GM12873 (cell line): Measurements from ENCODE around the gene TICAM2.

Source experiments
- TF ChIP-seq, protein P1 (sequence below): IDR thresholded peaks from 2 replicates; pipeline ENCODE4 v1.5.1; 2012; ENCODE audit warnings: low read depth, mild to moderate bottlenecking, moderate library complexity, low read length, control low read depth; ENCODE audit not compliant: insufficient read depth; ENCODE audit errors: missing control alignments

Gene TICAM2

DNA sequence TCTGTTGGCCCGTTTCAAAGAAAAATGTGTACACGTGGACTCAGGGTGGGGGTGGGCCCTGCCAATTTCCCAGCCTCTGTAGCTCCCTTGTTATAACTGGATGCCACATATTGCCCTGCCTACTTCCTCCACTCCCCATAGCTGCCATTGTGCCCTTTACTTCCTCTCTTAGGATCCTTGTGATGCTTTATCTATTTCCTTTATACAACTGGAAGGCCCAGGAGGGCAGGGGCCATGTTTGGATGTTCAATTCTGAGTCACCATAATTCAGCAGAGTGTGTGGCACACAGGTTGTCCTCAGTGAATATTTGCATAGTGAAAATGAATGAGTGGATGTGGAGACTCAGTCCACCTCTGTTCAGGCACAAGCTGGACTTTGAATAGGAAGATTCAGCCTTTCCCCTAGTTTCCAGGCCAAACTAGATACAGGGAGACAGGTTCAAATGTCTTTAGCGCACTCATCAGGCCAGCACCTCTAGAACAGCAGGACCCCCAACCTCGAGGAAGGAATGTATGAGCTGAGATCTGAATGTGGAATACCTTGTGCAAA, 47.1 kb downstream of the TICAM2 start:
- TF ChIP-seq, protein P1, sequence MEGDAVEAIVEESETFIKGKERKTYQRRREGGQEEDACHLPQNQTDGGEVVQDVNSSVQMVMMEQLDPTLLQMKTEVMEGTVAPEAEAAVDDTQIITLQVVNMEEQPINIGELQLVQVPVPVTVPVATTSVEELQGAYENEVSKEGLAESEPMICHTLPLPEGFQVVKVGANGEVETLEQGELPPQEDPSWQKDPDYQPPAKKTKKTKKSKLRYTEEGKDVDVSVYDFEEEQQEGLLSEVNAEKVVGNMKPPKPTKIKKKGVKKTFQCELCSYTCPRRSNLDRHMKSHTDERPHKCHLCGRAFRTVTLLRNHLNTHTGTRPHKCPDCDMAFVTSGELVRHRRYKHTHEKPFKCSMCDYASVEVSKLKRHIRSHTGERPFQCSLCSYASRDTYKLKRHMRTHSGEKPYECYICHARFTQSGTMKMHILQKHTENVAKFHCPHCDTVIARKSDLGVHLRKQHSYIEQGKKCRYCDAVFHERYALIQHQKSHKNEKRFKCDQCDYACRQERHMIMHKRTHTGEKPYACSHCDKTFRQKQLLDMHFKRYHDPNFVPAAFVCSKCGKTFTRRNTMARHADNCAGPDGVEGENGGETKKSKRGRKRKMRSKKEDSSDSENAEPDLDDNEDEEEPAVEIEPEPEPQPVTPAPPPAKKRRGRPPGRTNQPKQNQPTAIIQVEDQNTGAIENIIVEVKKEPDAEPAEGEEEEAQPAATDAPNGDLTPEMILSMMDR, result no peak

DNA sequence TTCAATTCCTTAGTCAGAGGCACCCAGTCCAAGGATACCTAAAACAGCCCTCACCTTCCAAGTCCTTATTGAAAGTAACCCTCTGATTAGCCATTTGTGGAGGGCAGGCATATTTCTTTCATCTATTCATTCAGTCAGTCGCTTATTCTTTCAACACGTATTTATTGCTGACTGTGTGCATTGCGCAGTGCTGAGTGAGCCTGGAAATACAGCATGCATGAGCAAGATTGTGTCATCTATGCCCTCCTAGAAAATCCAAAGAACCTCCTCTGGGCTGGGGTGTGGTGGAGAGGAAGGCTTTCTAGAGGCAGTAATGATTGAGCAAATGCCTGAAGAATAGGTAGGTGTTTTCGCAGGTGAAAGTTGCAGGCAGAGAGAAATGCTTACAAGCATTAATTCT, 49.2 kb downstream of the TICAM2 start:
- TF ChIP-seq, protein P1, result no peak

DNA sequence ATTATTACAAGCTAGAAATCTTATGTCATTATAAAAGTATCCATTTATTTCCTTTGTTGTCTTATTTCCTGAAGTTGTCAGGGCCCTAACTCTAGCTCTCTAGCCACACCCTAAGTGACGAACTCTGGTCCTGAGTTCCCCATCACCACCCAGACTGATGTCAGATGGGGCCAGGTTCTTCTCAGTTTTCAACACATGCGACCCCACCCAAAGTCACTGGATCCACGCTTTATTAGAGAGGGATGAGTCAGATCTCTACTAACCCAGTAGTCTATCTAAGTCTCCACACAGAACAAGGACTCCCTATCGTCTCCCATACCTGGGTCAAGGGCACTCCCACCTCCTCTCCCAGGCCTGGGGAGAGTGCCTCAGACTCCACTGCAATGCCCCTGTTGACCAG, 50.9 kb downstream of the TICAM2 start:
- TF ChIP-seq, protein P1, result no peak

DNA sequence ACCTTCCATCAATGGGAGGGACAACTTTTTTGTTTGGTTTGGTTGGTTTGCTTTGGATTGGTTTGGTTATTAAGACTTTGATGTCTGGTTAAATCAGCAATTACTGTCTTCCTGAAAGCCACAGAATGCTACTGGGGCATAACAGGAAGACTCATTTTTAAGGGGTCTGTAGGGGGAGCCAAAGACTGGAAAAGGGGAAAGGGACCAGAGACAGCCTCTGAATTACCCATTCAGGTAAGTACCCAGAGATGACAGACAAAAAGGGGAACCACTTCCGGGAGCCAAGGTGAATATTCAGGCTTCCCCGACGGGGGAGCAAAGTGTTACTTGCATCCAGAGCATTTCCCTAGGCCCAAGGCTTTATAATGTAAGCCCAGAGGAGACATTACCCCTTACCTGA, 53.1 kb downstream of the TICAM2 start:
- TF ChIP-seq, protein P1, result peak; percentile 50

DNA sequence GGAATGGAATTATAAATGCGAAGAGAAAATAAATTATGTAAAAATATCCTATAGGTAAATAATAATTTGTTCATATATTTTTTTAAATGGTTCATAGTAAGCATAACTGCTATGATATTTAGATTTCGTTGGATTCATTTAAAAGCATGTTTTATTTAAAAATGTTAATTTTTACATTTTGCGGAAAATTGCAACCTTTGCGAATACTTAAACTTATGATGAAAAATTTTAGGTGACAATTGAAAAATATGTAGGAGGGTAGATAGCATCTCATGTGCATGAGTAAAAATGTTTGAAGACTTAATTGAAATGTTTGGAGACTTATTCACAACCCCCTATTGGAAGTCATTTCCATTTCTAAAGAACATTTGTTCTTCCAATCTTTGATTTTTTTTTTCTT, 53.6 kb downstream of the TICAM2 start:
- TF ChIP-seq, protein P1, result no peak

DNA sequence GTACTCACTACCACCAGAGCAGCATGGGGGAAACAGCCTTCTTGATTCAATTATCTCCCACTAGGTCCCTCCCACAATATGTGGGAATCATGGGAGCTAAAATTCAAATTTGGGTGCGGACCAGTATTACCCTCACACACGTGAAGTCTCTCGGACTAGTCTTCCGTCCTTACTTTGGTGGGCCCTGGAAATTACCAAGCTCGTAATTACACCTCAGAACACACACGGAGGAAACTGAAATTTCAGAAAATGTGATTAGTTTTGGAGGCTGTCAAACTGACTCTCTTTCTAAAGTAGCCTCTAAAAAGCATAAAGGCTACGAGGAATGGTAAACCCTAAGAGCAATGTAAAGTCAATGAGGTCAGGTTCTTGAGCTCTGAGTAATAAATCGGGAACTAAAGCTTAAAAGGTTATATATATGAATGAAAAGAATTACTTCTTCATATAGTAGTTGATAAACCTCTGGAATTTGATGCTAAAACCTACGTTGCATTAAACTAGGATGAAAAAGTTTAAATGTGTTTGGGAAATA, 56.9 kb downstream of the TICAM2 start:
- TF ChIP-seq, protein P1, result no peak

DNA sequence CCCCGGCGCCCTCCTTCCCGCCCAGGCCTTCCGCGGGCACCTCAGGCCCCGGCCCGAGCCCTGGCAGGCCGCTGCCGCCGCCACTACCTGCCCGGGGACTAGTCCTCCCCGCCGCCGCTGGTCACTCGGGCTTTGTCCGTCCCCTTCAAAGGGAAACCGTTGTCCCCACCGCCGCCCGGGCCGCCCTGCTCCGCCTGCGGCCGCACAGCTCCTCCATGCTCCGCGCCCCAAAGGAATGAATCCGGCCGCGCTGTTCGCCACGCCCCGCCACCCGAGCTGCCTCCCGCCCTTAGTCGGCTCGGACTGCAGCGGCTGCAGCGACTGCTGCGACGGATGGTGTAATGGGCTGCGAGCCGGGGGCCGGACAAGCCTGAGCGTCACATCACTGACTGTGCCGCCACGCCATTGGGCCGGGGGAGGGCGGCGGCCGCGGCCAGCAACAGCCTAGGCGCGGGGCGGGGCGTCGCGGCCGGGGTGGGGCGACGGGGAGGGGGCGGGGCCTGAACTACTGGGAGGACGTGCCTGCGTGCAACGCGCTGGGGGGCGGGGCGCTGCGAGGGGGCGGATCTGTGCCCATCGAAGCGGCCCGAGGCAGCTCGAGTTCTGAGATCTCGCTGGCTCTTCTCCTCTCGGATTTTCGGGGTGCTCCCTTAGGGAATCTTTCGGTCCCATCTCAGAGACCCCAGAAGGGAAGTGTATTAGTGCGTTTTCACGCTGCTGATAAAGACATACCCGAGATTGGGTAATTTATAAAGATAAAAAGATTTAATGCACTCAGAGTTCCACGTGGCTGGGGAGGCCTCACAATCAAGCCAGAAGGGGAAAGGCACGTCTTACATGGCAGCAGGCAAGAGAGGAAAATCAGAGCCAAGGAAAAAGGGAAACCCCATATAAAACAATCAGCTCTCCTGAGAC, 57.6 kb downstream of the TICAM2 start, which contains the start of gene FEM1C:
Gene FEM1C, minus strand, starts transcription at position 340 of the 915 bp plus-strand sequence. CDS start 1,282 bp downstream, outside the sequence.
- TF ChIP-seq, protein P1, result no peak
